ENCODE data around the gene ADAM22. TPM values are rescaled to one million over a fixed set of nuclear protein-coding genes. Genes with fewer than 3 reads are reported as not detected.

ADAM22 gene
- total and polyA plus RNA-seq, 2 experiments from 2014 or later: 2.7 to 18.7 TPM

GRCh38 chr7:88141953-88142352, 207.9 kb downstream of the ADAM22 start:
- H3K4me3 Mint-ChIP-seq: no peak overlapping the region
- Histone ChIP-seq H3K9me2 (ENCODE audit: insufficient read depth) (no peaks in the 10 kb centered on the region), H3K79me2 (replicated peaks; ENCODE audit: insufficient read depth) (no peaks in the 10 kb centered on the region), H2AFZ (no peak overlapping the region), H3K4me1 (ENCODE audit: insufficient read depth) (no peaks in the 10 kb centered on the region), H3F3A (replicated peaks; ENCODE audit: low read depth) (no peaks in the 10 kb centered on the region), H4K20me1 (replicated peaks; ENCODE audit: insufficient read depth) (no peaks in the 10 kb centered on the region), H3K27ac (ENCODE audit: low read depth) (no peak overlapping the region), H3K36me3 (ENCODE audit: insufficient read depth) (no peaks in the 10 kb centered on the region; the same call in 1 of the 2 replicates), H3K4me2 (no peak overlapping the region), H3K4me3 (no peak overlapping the region), H3K27me3 (ENCODE audit: insufficient read depth) (no peaks in the 10 kb centered on the region)
- no peak for ATAC-seq
- peaks cover 2% of the 10 kb centered on the region; the same call in 1 of the 3 replicates for H3K4me1 Mint-ChIP-seq
- no peaks in the 10 kb centered on the region; the same call in 2 of the 3 replicates for H3K9me3 Mint-ChIP-seq
- TF ChIP-seq EZH2 (IDR thresholded peaks at IDR 0.05; ENCODE audit: low read depth, unreplicated experiment) (no peak), ZNF331 (CRISPR knock-in tag; IDR thresholded peaks at IDR 0.05; ENCODE audit: low read depth) (no peak), EZH2phosphoT487 (IDR thresholded peaks at IDR 0.05; ENCODE audit: unreplicated experiment) (no peak), NANOG (IDR thresholded peaks at IDR 0.05; ENCODE audit: borderline replicate concordance) (no peak), CREB1 (CRISPR knock-in tag; IDR thresholded peaks at IDR 0.05; ENCODE audit: low read depth) (no peak), POLR2AphosphoS5 (IDR thresholded peaks at IDR 0.05; ENCODE audit: low read depth) (no peak), ZNF114 (CRISPR knock-in tag; IDR thresholded peaks at IDR 0.05) (no peak), STAT1 (IDR thresholded peaks at IDR 0.05; ENCODE audit: unreplicated experiment) (no peak)
- TF ChIP-seq, protein P1, sequence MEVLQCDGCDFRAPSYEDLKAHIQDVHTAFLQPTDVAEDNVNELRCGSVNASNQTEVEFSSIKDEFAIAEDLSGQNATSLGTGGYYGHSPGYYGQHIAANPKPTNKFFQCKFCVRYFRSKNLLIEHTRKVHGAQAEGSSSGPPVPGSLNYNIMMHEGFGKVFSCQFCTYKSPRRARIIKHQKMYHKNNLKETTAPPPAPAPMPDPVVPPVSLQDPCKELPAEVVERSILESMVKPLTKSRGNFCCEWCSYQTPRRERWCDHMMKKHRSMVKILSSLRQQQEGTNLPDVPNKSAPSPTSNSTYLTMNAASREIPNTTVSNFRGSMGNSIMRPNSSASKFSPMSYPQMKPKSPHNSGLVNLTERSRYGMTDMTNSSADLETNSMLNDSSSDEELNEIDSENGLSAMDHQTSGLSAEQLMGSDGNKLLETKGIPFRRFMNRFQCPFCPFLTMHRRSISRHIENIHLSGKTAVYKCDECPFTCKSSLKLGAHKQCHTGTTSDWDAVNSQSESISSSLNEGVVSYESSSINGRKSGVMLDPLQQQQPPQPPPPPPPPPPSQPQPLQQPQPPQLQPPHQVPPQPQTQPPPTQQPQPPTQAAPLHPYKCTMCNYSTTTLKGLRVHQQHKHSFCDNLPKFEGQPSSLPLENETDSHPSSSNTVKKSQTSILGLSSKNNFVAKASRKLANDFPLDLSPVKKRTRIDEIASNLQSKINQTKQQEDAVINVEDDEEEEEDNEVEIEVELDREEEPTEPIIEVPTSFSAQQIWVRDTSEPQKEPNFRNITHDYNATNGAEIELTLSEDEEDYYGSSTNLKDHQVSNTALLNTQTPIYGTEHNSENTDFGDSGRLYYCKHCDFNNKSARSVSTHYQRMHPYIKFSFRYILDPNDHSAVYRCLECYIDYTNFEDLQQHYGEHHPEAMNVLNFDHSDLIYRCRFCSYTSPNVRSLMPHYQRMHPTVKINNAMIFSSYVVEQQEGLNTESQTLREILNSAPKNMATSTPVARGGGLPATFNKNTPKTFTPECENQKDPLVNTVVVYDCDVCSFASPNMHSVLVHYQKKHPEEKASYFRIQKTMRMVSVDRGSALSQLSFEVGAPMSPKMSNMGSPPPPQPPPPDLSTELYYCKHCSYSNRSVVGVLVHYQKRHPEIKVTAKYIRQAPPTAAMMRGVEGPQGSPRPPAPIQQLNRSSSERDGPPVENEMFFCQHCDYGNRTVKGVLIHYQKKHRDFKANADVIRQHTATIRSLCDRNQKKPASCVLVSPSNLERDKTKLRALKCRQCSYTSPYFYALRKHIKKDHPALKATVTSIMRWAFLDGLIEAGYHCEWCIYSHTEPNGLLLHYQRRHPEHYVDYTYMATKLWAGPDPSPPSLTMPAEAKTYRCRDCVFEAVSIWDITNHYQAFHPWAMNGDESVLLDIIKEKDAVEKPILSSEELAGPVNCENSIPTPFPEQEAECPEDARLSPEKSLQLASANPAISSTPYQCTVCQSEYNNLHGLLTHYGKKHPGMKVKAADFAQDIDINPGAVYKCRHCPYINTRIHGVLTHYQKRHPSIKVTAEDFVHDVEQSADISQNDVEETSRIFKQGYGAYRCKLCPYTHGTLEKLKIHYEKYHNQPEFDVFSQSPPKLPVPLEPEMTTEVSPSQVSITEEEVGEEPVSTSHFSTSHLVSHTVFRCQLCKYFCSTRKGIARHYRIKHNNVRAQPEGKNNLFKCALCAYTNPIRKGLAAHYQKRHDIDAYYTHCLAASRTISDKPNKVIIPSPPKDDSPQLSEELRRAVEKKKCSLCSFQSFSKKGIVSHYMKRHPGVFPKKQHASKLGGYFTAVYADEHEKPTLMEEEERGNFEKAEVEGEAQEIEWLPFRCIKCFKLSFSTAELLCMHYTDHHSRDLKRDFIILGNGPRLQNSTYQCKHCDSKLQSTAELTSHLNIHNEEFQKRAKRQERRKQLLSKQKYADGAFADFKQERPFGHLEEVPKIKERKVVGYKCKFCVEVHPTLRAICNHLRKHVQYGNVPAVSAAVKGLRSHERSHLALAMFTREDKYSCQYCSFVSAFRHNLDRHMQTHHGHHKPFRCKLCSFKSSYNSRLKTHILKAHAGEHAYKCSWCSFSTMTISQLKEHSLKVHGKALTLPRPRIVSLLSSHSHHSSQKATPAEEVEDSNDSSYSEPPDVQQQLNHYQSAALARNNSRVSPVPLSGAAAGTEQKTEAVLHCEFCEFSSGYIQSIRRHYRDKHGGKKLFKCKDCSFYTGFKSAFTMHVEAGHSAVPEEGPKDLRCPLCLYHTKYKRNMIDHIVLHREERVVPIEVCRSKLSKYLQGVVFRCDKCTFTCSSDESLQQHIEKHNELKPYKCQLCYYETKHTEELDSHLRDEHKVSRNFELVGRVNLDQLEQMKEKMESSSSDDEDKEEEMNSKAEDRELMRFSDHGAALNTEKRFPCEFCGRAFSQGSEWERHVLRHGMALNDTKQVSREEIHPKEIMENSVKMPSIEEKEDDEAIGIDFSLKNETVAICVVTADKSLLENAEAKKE (CRISPR knock-in tag; IDR thresholded peaks at IDR 0.05): no peak
- TF ChIP-seq, protein P2, sequence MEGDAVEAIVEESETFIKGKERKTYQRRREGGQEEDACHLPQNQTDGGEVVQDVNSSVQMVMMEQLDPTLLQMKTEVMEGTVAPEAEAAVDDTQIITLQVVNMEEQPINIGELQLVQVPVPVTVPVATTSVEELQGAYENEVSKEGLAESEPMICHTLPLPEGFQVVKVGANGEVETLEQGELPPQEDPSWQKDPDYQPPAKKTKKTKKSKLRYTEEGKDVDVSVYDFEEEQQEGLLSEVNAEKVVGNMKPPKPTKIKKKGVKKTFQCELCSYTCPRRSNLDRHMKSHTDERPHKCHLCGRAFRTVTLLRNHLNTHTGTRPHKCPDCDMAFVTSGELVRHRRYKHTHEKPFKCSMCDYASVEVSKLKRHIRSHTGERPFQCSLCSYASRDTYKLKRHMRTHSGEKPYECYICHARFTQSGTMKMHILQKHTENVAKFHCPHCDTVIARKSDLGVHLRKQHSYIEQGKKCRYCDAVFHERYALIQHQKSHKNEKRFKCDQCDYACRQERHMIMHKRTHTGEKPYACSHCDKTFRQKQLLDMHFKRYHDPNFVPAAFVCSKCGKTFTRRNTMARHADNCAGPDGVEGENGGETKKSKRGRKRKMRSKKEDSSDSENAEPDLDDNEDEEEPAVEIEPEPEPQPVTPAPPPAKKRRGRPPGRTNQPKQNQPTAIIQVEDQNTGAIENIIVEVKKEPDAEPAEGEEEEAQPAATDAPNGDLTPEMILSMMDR (conservative IDR thresholded peaks at IDR 0.05; ENCODE audit: low read depth in 2 of 2): no peak
- H3K36me3 Mint-ChIP-seq (ENCODE audit: low read depth): no peaks in the 10 kb centered on the region; the same call in 2 of the 3 replicates
- H3K27ac Mint-ChIP-seq: no peak overlapping the region
- H3K27me3 Mint-ChIP-seq (ENCODE audit: insufficient read depth, low read depth, poor library complexity): no peaks in the 10 kb centered on the region
- DNase-seq (ENCODE audit: low spot score): no peak

Measured in GM23338 (cell line).